ENCODE results near the gene MAD1L1.

DNA sequence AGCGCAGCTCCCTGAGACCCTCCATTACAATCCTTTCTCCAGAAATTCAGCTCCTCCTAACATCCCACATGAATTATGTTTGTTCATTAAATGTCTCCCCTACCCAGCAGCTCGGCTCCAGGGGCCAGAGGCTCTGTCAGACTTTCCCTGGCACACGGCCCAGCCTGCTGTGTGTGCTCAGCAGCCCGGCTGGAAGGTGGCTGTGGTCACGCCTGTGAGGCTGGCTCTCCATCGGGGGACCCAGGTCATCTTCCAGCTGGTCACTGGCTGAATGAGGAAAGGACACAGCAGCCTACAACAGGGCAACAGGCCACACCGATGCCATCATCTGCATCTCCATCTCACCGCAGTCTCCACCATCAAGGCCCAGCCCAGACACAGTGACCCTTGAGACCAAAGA lies 219.8 kb downstream of the MAD1L1 start:
- TF ChIP-seq EZH2 (IDR thresholded peaks at IDR 0.05; ENCODE audit: insufficient read depth, poor library complexity, severe bottlenecking) (no peak), EZH2phosphoT487 (IDR thresholded peaks at IDR 0.05; ENCODE audit: insufficient read depth, low read depth) (no peak)
